Measurements from ENCODE around the gene SLC2A10. TPM values are rescaled to one million over a fixed set of nuclear protein-coding genes. Genes with fewer than 3 reads are reported as not detected.

SLC2A10 gene
- total and polyA plus RNA-seq, 2 experiments from 2014 or later: 9.9 to 15.6 TPM

GRCh38 chr20:46742669-46743045 is 33.2 kb downstream of the SLC2A10 start:
- DNase-seq (ENCODE audit: low read depth in 1 of 2, low spot score in 1 of 2): no peak
- Histone ChIP-seq H3K4me1 (ENCODE audit: low read depth) (no peaks in the 10 kb centered on the region), H3K36me3 (no peaks in the 10 kb centered on the region), H3K27ac (no peak overlapping the region), H3K9me3 (ENCODE audit: low read depth) (no peaks in the 10 kb centered on the region), H3K27me3 (peaks cover 3% of the 10 kb centered on the region), H3K4me3 (no peak overlapping the region)
- TF ChIP-seq CTCF (IDR thresholded peaks at IDR 0.05; ENCODE audit: low read depth, low read length): no peak

GRCh38 chr20:46743088-46743487 is 33.6 kb downstream of the SLC2A10 start:
- Histone ChIP-seq H3K4me1 (ENCODE audit: low read depth) (no peaks in the 10 kb centered on the region), H3K4me3 (no peak overlapping the region), H3K9me3 (ENCODE audit: low read depth) (no peaks in the 10 kb centered on the region), H3K36me3 (no peaks in the 10 kb centered on the region), H3K27ac (no peak overlapping the region), H3K27me3 (peaks cover 3% of the 10 kb centered on the region)
- TF ChIP-seq CTCF (IDR thresholded peaks at IDR 0.05; ENCODE audit: low read depth, low read length): no peak
- DNase-seq (ENCODE audit: low read depth in 1 of 2, low spot score in 1 of 2): peak in 1 of 2 donors; percentile 8

DNA sequence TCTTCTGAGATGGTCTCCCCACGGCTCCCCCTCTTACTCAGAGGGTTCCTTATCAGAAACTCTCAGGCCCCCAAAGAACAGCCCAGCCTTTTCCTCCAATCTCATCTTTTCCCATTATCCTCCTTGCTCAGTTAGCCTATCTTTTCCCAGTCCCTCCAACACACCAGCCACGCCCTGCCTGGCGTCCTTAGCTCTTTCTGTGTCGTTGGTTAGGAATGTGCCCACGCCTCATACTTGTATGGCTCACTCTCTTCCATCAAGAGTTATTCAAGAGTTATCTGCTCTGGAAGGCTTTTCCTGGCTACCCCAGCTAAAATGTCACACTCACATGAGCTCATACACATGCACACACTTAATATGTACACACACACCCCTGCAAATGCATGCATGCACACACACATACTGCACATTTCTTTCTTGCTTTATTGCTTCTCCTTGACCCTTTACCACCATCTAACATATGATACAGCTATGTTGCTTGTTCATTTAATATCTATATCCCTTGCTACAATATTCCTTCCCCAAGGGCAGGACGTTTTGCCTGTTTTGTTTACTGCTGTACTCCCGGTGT is 37.6 kb downstream of the SLC2A10 start:
- no peak overlapping the region for H3K27ac ChIP-seq
- no peak overlapping the region for H3K4me3 ChIP-seq
- H3K9me3 ChIP-seq (ENCODE audit: low read depth): no peaks in the 10 kb centered on the region
- no peaks in the 10 kb centered on the region for H3K36me3 ChIP-seq
- DNase-seq (ENCODE audit: low read depth in 1 of 2, low spot score in 1 of 2): peak in 1 of 2 donors; percentile 40
- no peak for TF ChIP-seq CTCF (IDR thresholded peaks at IDR 0.05; ENCODE audit: low read depth, low read length)
- H3K27me3 ChIP-seq: peaks cover 8% of the 10 kb centered on the region
- no peaks in the 10 kb centered on the region for H3K4me1 ChIP-seq (ENCODE audit: low read depth)

GRCh38 chr20:46749147-46749546 is 39.7 kb downstream of the SLC2A10 start:
- H3K27me3 ChIP-seq: peaks cover 8% of the 10 kb centered on the region
- H3K36me3 ChIP-seq: no peaks in the 10 kb centered on the region
- DNase-seq (ENCODE audit: low read depth in 1 of 2, low spot score in 1 of 2): no peak
- no peaks in the 10 kb centered on the region for H3K9me3 ChIP-seq (ENCODE audit: low read depth)
- H3K4me3 ChIP-seq: no peak overlapping the region
- no peaks in the 10 kb centered on the region for H3K4me1 ChIP-seq (ENCODE audit: low read depth)
- TF ChIP-seq CTCF (IDR thresholded peaks at IDR 0.05; ENCODE audit: low read depth, low read length): no peak
- H3K27ac ChIP-seq: no peak overlapping the region

DNA sequence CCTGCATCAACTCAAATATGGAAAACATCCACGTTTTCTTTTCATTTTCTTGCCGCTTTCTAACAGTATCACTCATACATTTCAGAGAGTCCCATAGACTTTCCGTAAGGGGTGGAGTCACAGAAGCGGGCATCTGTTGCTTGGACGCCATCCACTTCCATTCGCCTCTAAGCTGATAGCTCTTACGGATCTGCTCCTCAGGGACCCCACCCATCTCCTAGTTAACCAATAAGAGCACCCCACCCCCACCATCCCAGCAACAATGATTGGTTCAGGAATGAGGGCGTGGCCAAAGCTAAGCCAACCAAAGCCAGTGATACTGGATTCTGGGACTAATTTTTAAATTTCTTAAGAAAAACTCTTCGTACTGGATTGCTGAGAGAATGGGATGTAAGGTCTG is 42.4 kb downstream of the SLC2A10 start:
- no peak for TF ChIP-seq CTCF (IDR thresholded peaks at IDR 0.05; ENCODE audit: low read depth, low read length)
- peaks cover 5% of the 10 kb centered on the region for H3K27me3 ChIP-seq
- peak in 1 of 2 donors; percentile 8 for DNase-seq (ENCODE audit: low read depth in 1 of 2, low spot score in 1 of 2)
- no peaks in the 10 kb centered on the region for H3K36me3 ChIP-seq
- no peaks in the 10 kb centered on the region for H3K9me3 ChIP-seq (ENCODE audit: low read depth)
- H3K4me3 ChIP-seq: no peak overlapping the region
- H3K4me1 ChIP-seq (ENCODE audit: low read depth): no peaks in the 10 kb centered on the region
- no peak overlapping the region for H3K27ac ChIP-seq

Measured in cardiac muscle cell (in vitro differentiated cells and primary cell).